NCI-H1436 (cell line): ENCODE results near the gene CDH20.

Experiments
- DNase-seq: peaks from one replicate; lab custom pipeline; 2025; lab: John Stamatoyannopoulos, UW

CDH20 gene

DNA sequence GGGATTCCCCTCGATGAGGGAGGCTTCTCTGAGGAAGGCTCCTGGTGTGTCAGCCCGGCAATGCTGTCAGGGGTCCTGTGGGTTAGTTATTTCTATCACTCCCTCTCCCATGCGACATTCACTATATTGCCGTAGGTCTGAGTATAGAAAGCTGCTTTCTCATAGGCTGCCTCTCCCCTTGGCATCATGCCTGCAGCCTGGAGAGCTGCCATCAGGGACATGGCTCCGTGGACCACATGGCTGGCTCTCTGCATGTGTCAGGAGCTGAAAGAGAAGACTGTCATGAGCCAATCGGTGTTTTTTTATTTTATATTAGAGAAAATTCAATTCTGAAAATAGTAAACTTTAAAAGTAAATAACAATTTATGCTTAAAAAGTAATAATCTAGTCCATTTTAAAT, 198.0 kb downstream of the CDH20 start:
- DNase-seq: no peak

- DNase-seq: no peak
These were observed 198.7 kb downstream of the CDH20 start for GRCh38 chr18:61531891-61532290.

GRCh38 chr18:61535401-61535800, 202.2 kb downstream of the CDH20 start:
- DNase-seq: no peak

DNA sequence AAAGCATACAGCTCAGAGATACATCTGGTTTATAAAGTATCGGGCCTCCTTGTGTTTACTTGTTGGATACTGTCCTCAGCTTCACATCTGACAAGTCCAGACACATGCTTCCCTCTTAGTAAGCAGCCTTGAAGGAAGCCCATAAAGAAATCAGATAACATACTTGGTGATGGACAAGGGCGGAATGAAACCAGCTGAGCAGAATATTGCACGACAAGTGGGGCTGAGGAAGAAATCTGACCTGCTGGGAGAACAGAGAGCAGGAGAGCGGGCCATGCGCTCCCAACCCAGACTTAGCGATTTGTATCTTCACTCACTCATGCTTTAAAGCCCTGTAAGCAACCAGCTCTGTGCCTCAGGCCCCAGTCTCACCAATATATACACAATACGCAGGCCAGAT, 208.4 kb downstream of the CDH20 start:
- no peak for DNase-seq

DNA sequence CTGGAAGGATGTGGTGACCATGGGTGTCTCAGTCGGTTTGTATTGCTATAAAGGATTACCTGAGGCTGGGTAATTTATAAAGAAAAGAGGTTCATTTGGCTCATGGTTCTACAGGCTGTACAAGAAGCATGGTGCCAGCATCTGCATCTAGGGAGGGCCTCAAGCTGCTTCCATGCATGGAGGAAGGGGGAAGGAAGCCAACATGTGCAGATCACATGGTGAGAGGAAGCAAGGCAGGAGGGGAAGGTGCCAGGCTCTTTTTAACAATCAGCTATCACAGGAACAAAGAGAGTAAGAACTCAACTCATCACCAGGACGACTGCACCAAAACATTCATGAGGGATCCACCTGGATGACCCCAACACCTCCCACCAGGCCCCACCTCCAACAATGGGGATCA, 209.4 kb downstream of the CDH20 start:
- no peak for DNase-seq

- no peak for DNase-seq
These were observed 210.3 kb downstream of the CDH20 start for GRCh38 chr18:61543518-61543917.

DNA sequence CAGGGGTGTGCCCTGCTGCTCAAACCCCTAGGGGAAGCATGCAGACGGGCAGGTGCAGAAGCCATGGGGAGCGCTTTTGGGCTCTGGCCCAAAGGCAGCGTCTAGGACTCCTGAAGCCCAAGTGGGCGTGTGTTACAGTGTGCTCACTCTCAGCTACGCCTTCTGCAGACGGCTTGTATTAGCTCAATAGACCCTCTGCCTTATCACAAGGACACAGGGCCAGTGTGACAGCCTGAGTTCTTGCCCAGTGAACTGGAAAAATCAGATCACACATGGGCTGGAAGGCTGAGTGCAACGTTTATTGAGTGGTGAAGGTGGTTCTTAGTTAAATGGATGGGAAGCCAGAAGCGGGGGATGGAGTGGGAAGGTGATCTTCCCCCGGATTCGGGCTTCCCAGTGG, 210.9 kb downstream of the CDH20 start:
- DNase-seq: no peak

DNA sequence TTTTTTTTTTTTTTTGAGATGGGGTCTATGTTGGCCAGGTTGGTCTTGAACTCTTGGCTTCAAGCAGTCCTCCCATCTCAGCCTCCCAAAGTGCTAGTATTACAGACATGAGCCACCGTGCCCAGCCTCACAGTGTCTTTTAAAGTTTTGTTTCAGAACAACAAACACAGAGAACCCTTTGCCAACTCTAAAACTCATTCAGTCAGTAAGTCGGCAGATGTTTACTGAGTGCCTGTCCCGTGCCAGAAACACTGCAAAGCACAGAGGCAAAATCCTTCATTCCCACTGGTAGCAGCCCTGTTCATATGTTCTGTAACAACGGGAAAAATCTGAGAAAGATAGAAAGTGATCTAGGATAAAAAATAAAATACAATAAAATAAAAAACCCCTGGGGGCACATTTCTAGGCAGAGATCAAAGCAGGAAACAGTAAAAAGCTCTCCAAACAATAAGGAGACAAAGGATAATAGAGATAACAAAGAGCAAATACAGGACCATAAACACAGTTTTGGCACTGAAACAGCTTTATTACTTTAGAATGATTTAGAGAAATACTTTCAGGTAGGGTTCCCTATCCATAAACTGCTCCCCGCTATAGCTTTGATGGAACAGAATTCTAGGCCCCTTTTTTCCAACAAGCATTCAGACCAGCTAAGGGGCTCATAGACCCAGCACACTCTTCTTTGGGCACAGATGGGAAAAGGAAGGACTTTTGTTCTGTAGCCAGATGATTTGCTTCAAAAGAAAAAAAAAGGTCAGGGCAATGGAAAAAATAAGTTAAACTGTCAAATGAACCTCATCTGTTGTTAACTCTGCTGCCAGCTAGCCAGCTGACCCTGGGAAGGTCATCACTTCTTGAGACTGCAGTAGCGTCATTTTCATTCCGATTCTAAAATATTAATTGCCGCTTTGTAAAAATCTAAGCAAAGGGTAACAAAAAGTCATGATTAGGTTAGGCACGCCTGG, 212.3 kb downstream of the CDH20 start:
- no peak for DNase-seq

- DNase-seq: no peak
These were observed 213.4 kb downstream of the CDH20 start for GRCh38 chr18:61546590-61546989.

DNA sequence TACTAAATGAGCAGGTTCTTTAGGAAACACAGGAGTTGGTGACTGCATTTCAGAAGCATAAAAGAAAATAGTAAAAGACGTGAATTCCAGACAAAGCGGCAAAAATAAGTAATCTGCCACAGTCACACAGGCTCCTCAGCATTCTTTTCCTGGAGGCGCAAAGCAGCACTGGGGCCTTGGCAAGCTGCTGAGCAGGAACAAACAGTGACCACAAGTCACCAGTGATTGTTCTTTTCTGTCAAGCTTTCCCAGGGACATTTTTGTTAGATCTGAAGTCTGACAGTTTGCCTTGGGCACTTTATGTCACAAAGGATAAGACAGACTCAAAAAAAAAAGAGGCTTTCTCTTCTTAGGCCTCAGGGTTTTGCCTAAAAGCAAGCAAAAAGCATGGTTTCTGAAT, 216.2 kb downstream of the CDH20 start:
- no peak for DNase-seq

DNA sequence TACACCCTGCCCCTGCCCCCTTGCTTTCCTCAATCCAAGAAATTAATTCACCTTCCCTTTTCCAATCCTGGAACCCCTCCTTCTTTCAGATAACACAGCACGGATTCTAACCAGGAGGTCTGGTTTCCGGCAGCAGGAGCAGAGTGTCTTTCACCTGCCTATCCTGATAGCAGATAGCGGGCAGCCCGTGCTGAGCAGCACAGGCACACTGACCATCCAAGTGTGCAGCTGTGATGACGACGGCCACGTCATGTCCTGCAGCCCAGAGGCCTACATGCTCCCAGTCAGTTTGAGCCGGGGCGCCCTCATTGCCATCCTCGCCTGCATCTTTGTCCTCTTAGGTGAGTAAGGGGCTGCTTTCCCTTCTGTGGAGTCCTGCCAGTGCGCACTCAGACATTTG, 216.7 kb downstream of the CDH20 start:
- DNase-seq: no peak

GRCh38 chr18:61551586-61551985, 218.4 kb downstream of the CDH20 start:
- DNase-seq: peak; percentile 57

GRCh38 chr18:61553045-61553659, 219.9 kb downstream of the CDH20 start:
- peak; percentile 16 for DNase-seq

DNA sequence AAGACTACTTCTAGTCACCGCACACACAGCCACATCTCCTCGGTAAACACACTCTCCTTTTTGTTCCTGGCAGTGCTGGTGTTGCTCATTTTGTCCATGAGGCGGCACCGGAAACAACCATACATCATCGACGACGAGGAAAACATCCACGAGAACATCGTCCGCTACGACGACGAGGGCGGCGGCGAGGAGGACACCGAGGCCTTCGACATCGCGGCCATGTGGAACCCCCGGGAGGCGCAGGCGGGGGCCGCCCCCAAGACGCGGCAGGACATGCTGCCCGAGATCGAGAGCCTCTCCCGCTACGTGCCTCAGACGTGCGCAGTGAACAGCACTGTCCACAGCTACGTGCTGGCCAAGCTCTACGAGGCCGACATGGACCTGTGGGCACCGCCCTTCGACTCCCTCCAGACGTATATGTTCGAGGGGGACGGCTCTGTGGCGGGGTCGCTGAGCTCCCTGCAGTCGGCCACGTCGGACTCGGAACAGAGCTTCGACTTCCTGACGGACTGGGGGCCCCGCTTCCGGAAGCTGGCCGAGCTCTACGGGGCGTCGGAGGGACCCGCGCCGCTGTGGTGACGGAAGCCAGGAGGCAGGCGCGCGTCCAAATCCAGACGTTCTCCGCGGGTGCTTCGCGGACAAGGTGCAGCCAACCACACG, 221.0 kb downstream of the CDH20 start:
- no peak for DNase-seq

DNA sequence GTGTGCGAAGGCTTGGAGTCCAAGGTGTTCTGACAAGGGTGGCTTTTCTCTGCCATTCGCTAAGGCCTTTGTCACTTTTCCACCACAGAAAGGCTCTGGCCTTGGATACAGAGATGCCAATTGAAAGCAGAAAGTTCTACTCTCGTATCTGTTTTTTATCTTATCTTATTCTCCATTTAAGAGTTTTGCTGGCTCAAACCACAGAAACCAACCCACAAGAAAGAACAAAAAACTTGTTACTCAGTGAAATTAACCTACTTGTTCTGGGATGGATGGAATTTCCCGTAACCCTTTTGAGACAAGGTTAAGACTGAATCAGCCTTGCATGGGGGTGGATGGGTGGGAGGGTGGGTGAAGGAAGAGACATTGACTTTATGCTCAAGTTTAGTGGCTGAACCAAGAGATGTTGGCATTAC, 221.7 kb downstream of the CDH20 start:
- DNase-seq: no peak

GRCh38 chr18:61556316-61556715, 223.1 kb downstream of the CDH20 start:
- DNase-seq: no peak

- no peak for DNase-seq
These were observed 223.6 kb downstream of the CDH20 start for GRCh38 chr18:61556862-61557261.

DNA sequence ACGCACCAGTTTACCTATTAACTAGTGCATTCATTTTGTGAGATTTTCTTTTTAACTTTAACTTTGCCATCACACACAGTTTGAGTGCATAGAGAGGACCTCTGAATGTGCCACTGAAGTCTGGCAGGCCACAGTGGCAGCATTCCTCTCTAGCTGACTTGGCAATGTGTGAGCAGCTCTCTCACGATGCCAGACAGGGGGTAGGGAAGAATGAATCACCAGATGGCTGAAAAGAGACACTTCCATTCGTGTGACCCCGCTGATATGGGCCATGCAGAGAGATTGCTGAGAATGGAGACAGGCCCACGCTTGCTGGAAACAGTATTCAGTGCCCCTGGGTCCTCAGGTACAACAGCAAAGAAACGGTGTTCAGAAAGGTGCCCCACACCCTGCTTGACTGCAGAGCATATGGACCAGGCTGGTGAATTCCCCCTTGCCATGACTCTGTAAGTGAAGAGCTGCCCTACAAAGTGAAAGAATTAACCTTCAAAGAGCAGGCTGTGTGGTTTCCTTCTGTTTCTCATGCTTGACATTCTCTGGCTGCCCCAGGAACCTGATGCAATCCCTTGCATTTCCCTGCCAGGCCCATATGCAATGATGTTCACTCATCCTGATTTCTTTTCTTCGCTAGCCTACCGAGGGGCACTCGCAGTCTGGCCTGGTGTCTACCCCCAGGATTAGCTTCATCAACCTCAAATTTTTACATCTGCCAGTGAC, 236.1 kb downstream of the CDH20 start:
- no peak for DNase-seq

DNA sequence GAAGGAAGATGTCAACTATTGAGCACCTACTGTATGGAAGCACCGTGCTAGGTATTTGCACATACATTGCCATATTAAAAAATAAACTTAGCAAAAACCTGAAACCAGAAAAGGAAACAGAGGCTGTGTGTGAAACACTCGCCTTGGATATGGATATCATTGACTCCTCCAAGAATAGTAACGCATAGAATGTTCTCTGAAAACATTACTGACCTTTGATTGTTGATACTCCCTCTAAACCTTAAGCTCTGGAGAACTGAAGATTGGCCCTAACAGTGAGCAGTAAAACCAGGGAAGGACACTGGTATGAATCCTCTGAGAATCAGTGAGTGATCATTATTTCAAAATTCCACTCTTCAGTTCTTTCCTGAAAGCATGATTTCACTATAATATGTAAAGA, 236.8 kb downstream of the CDH20 start:
- no peak for DNase-seq

GRCh38 chr18:61572084-61572655, 238.9 kb downstream of the CDH20 start:
- no peak for DNase-seq

- no peak for DNase-seq
These were observed 239.6 kb downstream of the CDH20 start for GRCh38 chr18:61572871-61573270.

GRCh38 chr18:61574665-61575064, 241.4 kb downstream of the CDH20 start:
- no peak for DNase-seq
